ENCODE results near the gene FBXL14. TPM values are rescaled to one million over a fixed set of nuclear protein-coding genes. Genes with fewer than 3 reads are reported as not detected.
A peak's percentile ranks its signal among the peaks of the same experiment; 100 is the strongest.

FBXL14 gene
- total RNA-seq, 4 donors from 2014 or later = 10.9 to 16.4 (median 13.1) TPM

DNA sequence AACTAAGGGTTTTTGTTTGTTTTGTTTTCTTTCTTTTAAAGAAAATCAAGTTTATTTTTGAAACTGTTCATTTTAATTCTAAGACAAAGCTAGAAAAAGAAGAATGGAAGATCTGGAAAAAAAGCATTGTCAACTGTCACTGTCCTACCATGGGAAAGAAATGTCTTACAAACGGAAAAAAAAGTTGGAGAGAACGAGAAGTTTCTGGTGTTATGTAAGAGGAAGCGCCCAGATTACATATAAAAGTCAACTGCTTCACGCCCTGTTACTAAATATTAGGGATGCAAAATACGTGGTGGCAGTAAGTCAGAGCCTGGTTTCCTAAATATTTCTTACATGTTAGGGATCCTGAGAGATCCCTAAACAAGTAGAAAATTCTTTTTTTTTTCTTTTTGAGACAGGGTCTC is 14.3 kb upstream of the FBXL14 start:
- no peak overlapping the region for H3K4me3 ChIP-seq
- H3K9me3 ChIP-seq = no peaks in the 10 kb centered on the region
- H3K27me3 ChIP-seq = no peaks in the 10 kb centered on the region
- TF ChIP-seq, protein P1, sequence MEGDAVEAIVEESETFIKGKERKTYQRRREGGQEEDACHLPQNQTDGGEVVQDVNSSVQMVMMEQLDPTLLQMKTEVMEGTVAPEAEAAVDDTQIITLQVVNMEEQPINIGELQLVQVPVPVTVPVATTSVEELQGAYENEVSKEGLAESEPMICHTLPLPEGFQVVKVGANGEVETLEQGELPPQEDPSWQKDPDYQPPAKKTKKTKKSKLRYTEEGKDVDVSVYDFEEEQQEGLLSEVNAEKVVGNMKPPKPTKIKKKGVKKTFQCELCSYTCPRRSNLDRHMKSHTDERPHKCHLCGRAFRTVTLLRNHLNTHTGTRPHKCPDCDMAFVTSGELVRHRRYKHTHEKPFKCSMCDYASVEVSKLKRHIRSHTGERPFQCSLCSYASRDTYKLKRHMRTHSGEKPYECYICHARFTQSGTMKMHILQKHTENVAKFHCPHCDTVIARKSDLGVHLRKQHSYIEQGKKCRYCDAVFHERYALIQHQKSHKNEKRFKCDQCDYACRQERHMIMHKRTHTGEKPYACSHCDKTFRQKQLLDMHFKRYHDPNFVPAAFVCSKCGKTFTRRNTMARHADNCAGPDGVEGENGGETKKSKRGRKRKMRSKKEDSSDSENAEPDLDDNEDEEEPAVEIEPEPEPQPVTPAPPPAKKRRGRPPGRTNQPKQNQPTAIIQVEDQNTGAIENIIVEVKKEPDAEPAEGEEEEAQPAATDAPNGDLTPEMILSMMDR (IDR thresholded peaks at IDR 0.05) = no peak
- TF ChIP-seq EP300 (IDR thresholded peaks at IDR 0.05) (no peak), POLR2A (IDR thresholded peaks at IDR 0.05) (no peak), POLR2AphosphoS5 (IDR thresholded peaks at IDR 0.05) (no peak)
- peaks cover 0 to 42% (median 16%) of the 10 kb centered on the region in 3 donors for H3K4me1 ChIP-seq
- peak overlapping the region in 3 of 4 donors; percentile 45 to 90 (median 90) for H3K27ac ChIP-seq
- ATAC-seq = peak; percentile 18
- H3K36me3 ChIP-seq = no peaks in the 10 kb centered on the region
- 25 to 50% methylated on average over 4 to 5 of the region's 5 CpGs for WGBS, 2 donors (ENCODE audit: low coverage in 1 of 2)

- Histone ChIP-seq H3K27me3 (no peaks in the 10 kb centered on the region), H3K4me3 (no peak overlapping the region), H3K9me3 (no peaks in the 10 kb centered on the region), H3K36me3 (no peaks in the 10 kb centered on the region), H3K4me1 (peaks cover 0 to 42% (median 16%) of the 10 kb centered on the region in 3 donors), H3K27ac (peak overlapping the region in 3 of 4 donors; percentile 45 to 90 (median 90))
- WGBS, 2 donors (ENCODE audit: low coverage in 1 of 2) = 83 to 89% methylated on average over 3 of the region's 3 CpGs
- no peak for ATAC-seq
- no peak for TF ChIP-seq EP300 (IDR thresholded peaks at IDR 0.05)
- no peak for TF ChIP-seq POLR2AphosphoS5 (IDR thresholded peaks at IDR 0.05)
- TF ChIP-seq, protein P1 (IDR thresholded peaks at IDR 0.05) = no peak
- TF ChIP-seq POLR2A (IDR thresholded peaks at IDR 0.05) = no peak
These were observed 13.7 kb upstream of the FBXL14 start for GRCh38 chr12:1607940-1608712.

GRCh38 chr12:1606021-1606622 is 11.7 kb upstream of the FBXL14 start:
- TF ChIP-seq POLR2A (IDR thresholded peaks at IDR 0.05) (peak; percentile 37 to 45), POLR2AphosphoS5 (IDR thresholded peaks at IDR 0.05) (peak; percentile 89), EP300 (IDR thresholded peaks at IDR 0.05) (no peak)

GRCh38 chr12:1605129-1606020 is 11.0 kb upstream of the FBXL14 start:
- Histone ChIP-seq H3K4me1 (peaks cover 0 to 46% (median 16%) of the 10 kb centered on the region in 3 donors), H3K36me3 (no peaks in the 10 kb centered on the region), H3K4me3 (peak overlapping the region; percentile 31 to 51), H3K27me3 (no peaks in the 10 kb centered on the region), H3K9me3 (no peaks in the 10 kb centered on the region), H3K27ac (peak overlapping the region; percentile 78 to 93 (median 90))
- no peak for TF ChIP-seq POLR2AphosphoS5 (IDR thresholded peaks at IDR 0.05)
- TF ChIP-seq, protein P1 (IDR thresholded peaks at IDR 0.05) = peak; percentile 68 to 88 (median 87)
- WGBS, 2 donors (ENCODE audit: low coverage in 1 of 2) = 0 to 8% methylated on average over 13 to 18 of the region's 22 CpGs
- ATAC-seq = peak; percentile 82

More at GRCh38 chr12:1606021-1606622, 11.7 kb upstream of the FBXL14 start:
- peak overlapping the region; percentile 31 to 51 for H3K4me3 ChIP-seq
- peak overlapping the region; percentile 78 to 93 (median 90) for H3K27ac ChIP-seq
- no peaks in the 10 kb centered on the region for H3K27me3 ChIP-seq
- ATAC-seq = peak; percentile 80
- WGBS, 2 donors (ENCODE audit: low coverage in 1 of 2) = 6 to 10% methylated on average over 2 to 11 of the region's 12 CpGs
- H3K36me3 ChIP-seq = no peaks in the 10 kb centered on the region
- H3K9me3 ChIP-seq = no peaks in the 10 kb centered on the region
- H3K4me1 ChIP-seq = peaks cover 0 to 43% (median 16%) of the 10 kb centered on the region in 3 donors

DNA sequence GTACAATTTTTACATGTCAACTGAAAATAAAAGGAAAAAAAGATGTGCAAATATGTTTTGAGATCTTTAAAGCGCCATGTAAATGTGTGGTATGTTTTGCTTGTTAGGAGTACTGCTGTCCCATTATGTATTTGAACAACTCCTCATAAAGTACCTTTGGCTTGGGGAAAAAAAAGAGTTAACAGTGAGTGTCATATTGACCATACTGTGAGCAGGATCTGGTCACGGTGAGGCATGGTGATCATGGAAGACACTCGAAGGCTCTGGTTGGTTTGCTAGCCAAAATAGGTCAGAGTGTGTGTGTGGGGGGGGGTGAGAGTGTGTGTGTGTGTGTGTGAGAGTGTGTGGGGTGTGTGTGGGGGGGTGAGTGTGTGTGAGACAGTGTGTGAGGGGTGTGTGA is 10.1 kb upstream of the FBXL14 start:
- no peak for TF ChIP-seq POLR2AphosphoS5 (IDR thresholded peaks at IDR 0.05)
- no peak for TF ChIP-seq POLR2A (IDR thresholded peaks at IDR 0.05)
- TF ChIP-seq, protein P1 (IDR thresholded peaks at IDR 0.05) = no peak
- no peak for TF ChIP-seq EP300 (IDR thresholded peaks at IDR 0.05)
- H3K27ac ChIP-seq = peak overlapping the region in 3 of 4 donors; percentile 40 to 90 (median 44)
- no peaks in the 10 kb centered on the region for H3K27me3 ChIP-seq
- no peak for ATAC-seq
- 47 to 55% methylated on average over 3 of the region's 3 CpGs for WGBS, 2 donors (ENCODE audit: low coverage in 1 of 2)
- no peaks in the 10 kb centered on the region for H3K9me3 ChIP-seq
- no peaks in the 10 kb centered on the region for H3K36me3 ChIP-seq
- H3K4me1 ChIP-seq = peaks cover 0 to 46% (median 16%) of the 10 kb centered on the region in 3 donors
- H3K4me3 ChIP-seq = no peak overlapping the region

All from gastroesophageal sphincter (tissue), 4 donors.